Endothelial cell of umbilical vein (primary cell): ENCODE data around the gene SMAD3. TPM values are rescaled to one million over a fixed set of nuclear protein-coding genes. Genes with fewer than 3 reads are reported as not detected.

Experiments
- BruUV-seq: library from RNA; stranded (reverse); fragments of 400-500 nt; replicated peaks from 2 replicates; lab custom pipeline; 2021; lab: Mats Ljungman, UMichigan
- CTCF ChIA-PET: fragments of 300-600, 350-600 bp; sonication (Branson Sonifier 250); formaldehyde crosslinking; loops from one replicate; lab custom pipeline; 2021; ENCODE audit warnings: antibody characterized with exemption, inconsistent platforms; lab: Charles Lee
- POLR2A ChIA-PET: fragments of 300-600, 350-600 bp; sonication (Branson Sonifier 250); formaldehyde crosslinking; loops from one replicate; lab custom pipeline; 2021; ENCODE audit warnings: antibody characterized with exemption, inconsistent platforms; lab: Charles Lee
- DNase-seq: peaks from one replicate; pipeline ENCODE4 v3.0.0-alpha.2; 2011; ENCODE audit warnings: low read depth, low spot score
- FAIRE-seq: peaks from 2 replicates; lab custom pipeline; 2011; peaks lifted over from hg19 to GRCh38; lab: Jason Lieb, UNC
- H2AFZ ChIP-seq: 2 replicates; pipeline ENCODE4 v1.6.0; 2012; ENCODE audit warnings: low read depth, low read length, control low read depth, inconsistent platforms
- H3K27ac ChIP-seq: 2 replicates; pipeline ENCODE4 v1.5.1; 2011; ENCODE audit warnings: low read depth, mild to moderate bottlenecking, control low read depth, low read length, moderate library complexity; ENCODE audit not compliant: insufficient read depth
- H3K27me3 ChIP-seq, 2 experiments: 2 replicates each; pipeline versions ENCODE4 v1.6.0 to v1.6.1; 2011; ENCODE audit warnings: low read length in 2 of 2, mixed read lengths in 1 of 2; ENCODE audit not compliant: control insufficient read depth in 2 of 2, insufficient read depth in 2 of 2
- H3K36me3 ChIP-seq, 2 experiments: 2 replicates in 1 of 2; 3 replicates in 1 of 2; pipeline ENCODE4 v1.5.1; 2011; ENCODE audit warnings: low read length in 2 of 2, mild to moderate bottlenecking in 1 of 2, moderate library complexity in 1 of 2; ENCODE audit not compliant: control insufficient read depth in 2 of 2, insufficient read depth in 2 of 2; ENCODE audit errors: extremely low read depth in 1 of 2
- H3K4me1 ChIP-seq: 3 replicates; pipeline ENCODE4 v1.5.1; 2011; ENCODE audit warnings: mild to moderate bottlenecking, low read length; ENCODE audit not compliant: control insufficient read depth, insufficient read depth; ENCODE audit errors: extremely low read depth
- H3K4me2 ChIP-seq: 2 replicates; pipeline ENCODE4 v1.6.1; 2011; ENCODE audit warnings: low read length, control low read depth, mixed read lengths; ENCODE audit not compliant: insufficient read depth
- H3K4me3 ChIP-seq, 3 experiments: fragments of 200-600 bp in 1 of 3; sonication (generic), shearing (Covaris generic) in 1 of 3; replicated peaks in 1 of 3; 2 replicates each; pipeline ENCODE4 v1.5.1; 2011 to 2016; ENCODE audit warnings: control low read depth in 3 of 3, low read length in 3 of 3, mild to moderate bottlenecking in 2 of 3, inconsistent platforms in 1 of 3, low read depth in 1 of 3, moderate library complexity in 1 of 3; ENCODE audit not compliant: insufficient read depth in 1 of 3
- H3K79me2 ChIP-seq: 2 replicates; pipeline ENCODE4 v1.6.0; 2012; ENCODE audit warnings: low read length, inconsistent platforms; ENCODE audit not compliant: control insufficient read depth, insufficient read depth
- H3K9ac ChIP-seq: replicated peaks from 2 replicates; pipeline ENCODE3; 2011; ENCODE audit warnings: low read length, control low read depth; ENCODE audit not compliant: insufficient read depth; ENCODE audit errors: extremely low read depth
- H3K9me1 ChIP-seq: replicated peaks from 3 replicates; pipeline ENCODE4 v1.6.0; 2011; ENCODE audit warnings: mild to moderate bottlenecking, low read length; ENCODE audit not compliant: control insufficient read depth, insufficient read depth; ENCODE audit errors: extremely low read depth
- H3K9me3 ChIP-seq: replicated peaks from 2 replicates; pipeline ENCODE4 v1.5.1; 2012; ENCODE audit warnings: low read length, inconsistent platforms; ENCODE audit not compliant: control insufficient read depth, insufficient read depth
- H4K20me1 ChIP-seq: replicated peaks from 2 replicates; pipeline ENCODE3; 2011; ENCODE audit warnings: mild to moderate bottlenecking, low read length; ENCODE audit not compliant: control insufficient read depth, insufficient read depth; ENCODE audit errors: extremely low read depth
- CTCF ChIP-seq, 2 donors: IDR thresholded peaks; 1 replicate in 1 of 2; 2 replicates in 1 of 2; pipeline ENCODE4 v1.5.1; 2011; ENCODE audit warnings: low read length in 2 of 2, mild to moderate bottlenecking in 2 of 2, moderate library complexity in 2 of 2, control low read depth in 1 of 2, inconsistent platforms in 1 of 2, low read depth in 1 of 2; ENCODE audit not compliant: insufficient read depth in 1 of 2; ENCODE audit errors: extremely low read depth in 1 of 2
- EZH2 ChIP-seq: IDR thresholded peaks from 2 replicates; pipeline ENCODE4 v1.6.1; 2012; ENCODE audit warnings: borderline replicate concordance, low read depth, mild to moderate bottlenecking, moderate library complexity, low read length, inconsistent platforms; ENCODE audit not compliant: severe bottlenecking
- FOS ChIP-seq: IDR thresholded peaks from 2 replicates; pipeline ENCODE4 v1.6.1; 2011; ENCODE audit warnings: mild to moderate bottlenecking, low read length, moderate library complexity, borderline replicate concordance; ENCODE audit not compliant: insufficient read depth
- GATA2 ChIP-seq: IDR thresholded peaks from 2 replicates; pipeline ENCODE4 v1.7.0; 2011; ENCODE audit warnings: low read depth, mild to moderate bottlenecking, moderate library complexity, mixed read lengths, low read length; ENCODE audit not compliant: insufficient read length, insufficient read depth
- JUN ChIP-seq: IDR thresholded peaks from 2 replicates; pipeline ENCODE4 v1.6.1; 2011; ENCODE audit warnings: borderline replicate concordance, low read depth; ENCODE audit not compliant: insufficient read length, insufficient read depth
- MAX ChIP-seq: IDR thresholded peaks from 2 replicates; pipeline ENCODE4 v1.6.1; 2011; ENCODE audit not compliant: insufficient read depth, insufficient read length
- MYC ChIP-seq: IDR thresholded peaks from one replicate; pipeline ENCODE4 v1.6.1; 2011; ENCODE audit warnings: mild to moderate bottlenecking, low read depth, low read length
- POLR2A ChIP-seq: IDR thresholded peaks from 2 replicates; pipeline ENCODE4 v1.6.1; 2012; ENCODE audit warnings: low read depth, mild to moderate bottlenecking, control low read depth, low read length
- POLR2AphosphoS5 ChIP-seq: IDR thresholded peaks from 2 replicates; pipeline ENCODE4 v1.6.1; 2012; ENCODE audit warnings: low read depth, mild to moderate bottlenecking, control low read depth, low read length, moderate library complexity; ENCODE audit not compliant: insufficient read depth
- dilution Hi-C: fragments of 300-500 bp; cut with MboI; formaldehyde crosslinking; loops from one replicate; pipeline ENCODE4 v1.15.0; 2019; ENCODE audit warnings: low sequenced_read_pairs; ENCODE audit not compliant: extremely low pct_ligation_motif_present
- intact Hi-C: fragments of 100-400 bp; cut with micrococcal nuclease; formaldehyde crosslinking; loops from one replicate; pipeline ENCODE4 v1.10.0; 2022
- polyA plus RNA-seq, 4 experiments: library from polyadenylated mRNA; depleted of rRNA in 3 of 4; stranded (reverse) in 3 of 4; unstranded in 1 of 4; fragments of >200 nt; gene quantifications; 2 replicates each; pipeline versions ENCODE4 v1.2.1 to v1.2.3, GENCODE V29; 2011 to 2012; ENCODE audit warnings: missing spikeins in 1 of 4
- total RNA-seq: library from RNA; stranded (reverse); gene quantifications from 2 replicates; pipeline ENCODE4 v1.2.3, GENCODE V29; 2021

SMAD3 gene
- total and polyA plus RNA-seq, 2 donors (not counting 3 experiments of a cell fraction or from before 2014, with no cell fraction given), result 56.4 to 88.2 TPM

DNA sequence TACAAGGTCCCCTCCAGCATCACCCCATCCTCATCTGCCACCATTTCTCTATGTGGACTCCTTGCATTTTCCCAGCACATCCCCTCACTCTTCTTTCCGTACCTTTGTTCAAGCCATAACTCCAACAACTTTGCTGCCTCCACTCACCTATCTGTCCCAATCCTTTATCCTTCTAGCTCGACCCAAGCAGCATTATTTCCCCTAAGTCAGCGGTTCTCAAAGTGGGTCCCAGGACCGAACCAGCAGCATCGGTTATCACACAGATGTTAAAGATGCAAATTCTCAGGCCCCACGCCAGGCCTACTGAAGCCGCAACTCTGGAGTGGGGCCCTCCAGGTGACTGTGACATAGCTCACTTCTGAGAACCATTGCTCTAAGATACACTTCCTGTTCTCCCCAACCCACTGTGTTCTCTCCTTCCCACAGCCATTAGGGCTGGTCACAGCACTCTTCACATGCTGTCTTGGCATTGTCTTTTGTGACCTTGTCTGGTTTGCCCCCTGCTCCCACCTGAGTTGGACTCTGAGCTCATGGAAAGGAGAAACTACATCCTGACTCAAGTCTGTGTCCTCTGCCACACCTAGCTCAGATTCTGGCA, 132.9 kb downstream of the SMAD3 start:
- no peak overlapping the region for H3K4me3 ChIP-seq
- peaks cover 20% of the 10 kb centered on the region for H3K4me1 ChIP-seq
- no peaks in the 10 kb centered on the region for H4K20me1 ChIP-seq
- ChIA-PET CTCF (interaction anchor here (0.8 to 1.4 kb wide), 3 partner anchors 14 to 252 kb away, joined by 3 to 4 read pairs (median 4); no protein-coding TSS in a partner anchor), POLR2A (interaction anchor here (0.7 kb wide), 1 partner anchor 20 kb away, joined by 5 read pairs; no protein-coding TSS in a partner anchor)
- intact Hi-C loops (loop anchor here (1.0 to 5.0 kb wide), 2 partner anchors 48 to 251 kb away; no protein-coding TSS in a partner anchor), dilution Hi-C loops (no loop called here)
- no peak overlapping the region for H3K9ac ChIP-seq
- DNase-seq (no peak), FAIRE-seq (no peak)
- H3K9me1 ChIP-seq, result no peaks in the 10 kb centered on the region
- TF ChIP-seq JUN, result no peak
- no peak for TF ChIP-seq POLR2A
- no peak for TF ChIP-seq GATA2
- TF ChIP-seq CTCF (IDR thresholded peaks at IDR 0.05; ENCODE audit: extremely low read depth in 1 of 2, insufficient read depth in 1 of 2, low read depth in 1 of 2, low read length in 2 of 2), result no peak
- TF ChIP-seq POLR2AphosphoS5, result no peak
- no peak for TF ChIP-seq MAX
- no peak for TF ChIP-seq FOS
- TF ChIP-seq MYC, result no peak
- TF ChIP-seq EZH2, result no peak
- no peaks in the 10 kb centered on the region for H3K79me2 ChIP-seq
- H3K27me3 ChIP-seq, result no peaks in the 10 kb centered on the region
- peak overlapping the region; percentile 22 for H3K4me2 ChIP-seq
- H3K27ac ChIP-seq, result peak overlapping the region; percentile 23
- H3K36me3 ChIP-seq, result peaks cover 6 to 8% of the 10 kb centered on the region in 2 experiments
- H3K9me3 ChIP-seq, result no peaks in the 10 kb centered on the region
- H2AFZ ChIP-seq, result no peak overlapping the region
- TSS peak; percentile 2 for BruUV-seq
